Osteoblast (primary cell): ENCODE data around the gene LEFTY2. TPM values are rescaled to one million over a fixed set of nuclear protein-coding genes. Genes with fewer than 3 reads are reported as not detected.

Experiments used
- DNase-seq: peaks from one replicate; pipeline ENCODE4 v3.0.0; 2011; ENCODE audit warnings: low spot score, mixed read lengths; ENCODE audit not compliant: insufficient read length; ENCODE audit errors: missing footprints
- H2AFZ ChIP-seq: 2 replicates; pipeline ENCODE4 v1.6.0; 2011; ENCODE audit warnings: mild to moderate bottlenecking, low read length
- H3K27ac ChIP-seq: 2 replicates; pipeline ENCODE4 v1.5.1; 2011; ENCODE audit warnings: mild to moderate bottlenecking, low read depth, low read length, moderate library complexity
- H3K27me3 ChIP-seq: 2 replicates; pipeline ENCODE4 v1.6.0; 2012; ENCODE audit warnings: mild to moderate bottlenecking, control low read depth, inconsistent platforms, low read length, moderate library complexity; ENCODE audit not compliant: insufficient read depth
- H3K36me3 ChIP-seq: 2 replicates; pipeline ENCODE4 v1.5.1; 2011; ENCODE audit warnings: mild to moderate bottlenecking, low read length, control low read depth, moderate library complexity; ENCODE audit not compliant: insufficient read depth
- H3K4me1 ChIP-seq: 2 replicates; pipeline ENCODE4 v1.5.1; 2011; ENCODE audit warnings: mild to moderate bottlenecking, low read length, control low read depth, moderate library complexity; ENCODE audit not compliant: insufficient read depth
- H3K4me2 ChIP-seq: 2 replicates; pipeline ENCODE4 v1.6.0; 2011; ENCODE audit warnings: mild to moderate bottlenecking, low read length; ENCODE audit not compliant: insufficient read depth
- H3K4me3 ChIP-seq: fragments of 200-600 bp; sonication (generic); 3 replicates; pipeline ENCODE4 v1.5.1; 2012; ENCODE audit warnings: mild to moderate bottlenecking, low read length, inconsistent platforms; ENCODE audit not compliant: insufficient read depth
- H3K79me2 ChIP-seq: 2 replicates; pipeline ENCODE4 v1.6.0; 2012; ENCODE audit warnings: mild to moderate bottlenecking, low read length, control low read depth, inconsistent platforms; ENCODE audit not compliant: insufficient read depth
- H3K9me3 ChIP-seq: 2 replicates; pipeline ENCODE4 v1.5.1; 2011; ENCODE audit warnings: low read depth, low read length, control low read depth
- H4K20me1 ChIP-seq: 2 replicates; pipeline ENCODE4 v1.6.0; 2012; ENCODE audit warnings: mild to moderate bottlenecking, low read length, control low read depth; ENCODE audit not compliant: insufficient read depth
- total RNA-seq: library from RNA; depleted of rRNA; stranded (reverse); fragments of >200 nt; gene quantifications from 2 replicates; pipeline ENCODE4 v1.2.3, GENCODE V29; 2012
- TF ChIP-seq, protein P1 (sequence below): IDR thresholded peaks from 2 replicates; pipeline ENCODE4 v1.5.1; 2011; ENCODE audit warnings: mild to moderate bottlenecking, low read depth, low read length, moderate library complexity; ENCODE audit errors: extremely low read depth

Gene LEFTY2
- total RNA-seq, 1 donor, result not detected

DNA sequence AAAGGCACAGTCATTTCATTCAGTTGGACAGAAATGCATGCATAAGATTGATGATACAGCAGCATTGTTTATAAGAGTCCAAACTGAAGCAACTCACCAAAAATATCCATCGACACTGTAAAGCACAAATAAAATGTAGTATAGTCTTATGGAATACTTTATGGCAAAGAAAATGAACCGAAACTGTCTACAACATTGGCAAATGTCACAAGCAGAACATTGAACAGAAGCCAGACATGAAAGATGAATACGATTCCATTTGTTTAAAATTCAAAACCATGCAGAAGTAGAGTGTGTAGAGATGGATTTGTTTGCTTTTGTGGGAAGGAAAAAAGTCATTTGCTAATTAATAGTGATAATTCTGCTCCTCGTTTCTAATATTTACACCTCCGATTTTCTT, 44.5 kb downstream of the LEFTY2 start:
- H3K4me1 ChIP-seq, result no peaks in the 10 kb centered on the region
- TF ChIP-seq, protein P1, sequence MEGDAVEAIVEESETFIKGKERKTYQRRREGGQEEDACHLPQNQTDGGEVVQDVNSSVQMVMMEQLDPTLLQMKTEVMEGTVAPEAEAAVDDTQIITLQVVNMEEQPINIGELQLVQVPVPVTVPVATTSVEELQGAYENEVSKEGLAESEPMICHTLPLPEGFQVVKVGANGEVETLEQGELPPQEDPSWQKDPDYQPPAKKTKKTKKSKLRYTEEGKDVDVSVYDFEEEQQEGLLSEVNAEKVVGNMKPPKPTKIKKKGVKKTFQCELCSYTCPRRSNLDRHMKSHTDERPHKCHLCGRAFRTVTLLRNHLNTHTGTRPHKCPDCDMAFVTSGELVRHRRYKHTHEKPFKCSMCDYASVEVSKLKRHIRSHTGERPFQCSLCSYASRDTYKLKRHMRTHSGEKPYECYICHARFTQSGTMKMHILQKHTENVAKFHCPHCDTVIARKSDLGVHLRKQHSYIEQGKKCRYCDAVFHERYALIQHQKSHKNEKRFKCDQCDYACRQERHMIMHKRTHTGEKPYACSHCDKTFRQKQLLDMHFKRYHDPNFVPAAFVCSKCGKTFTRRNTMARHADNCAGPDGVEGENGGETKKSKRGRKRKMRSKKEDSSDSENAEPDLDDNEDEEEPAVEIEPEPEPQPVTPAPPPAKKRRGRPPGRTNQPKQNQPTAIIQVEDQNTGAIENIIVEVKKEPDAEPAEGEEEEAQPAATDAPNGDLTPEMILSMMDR, result no peak
- no peaks in the 10 kb centered on the region for H3K9me3 ChIP-seq
- H3K36me3 ChIP-seq, result no peaks in the 10 kb centered on the region
- H3K27me3 ChIP-seq, result no peaks in the 10 kb centered on the region
- no peak overlapping the region for H3K27ac ChIP-seq
- H3K79me2 ChIP-seq, result no peaks in the 10 kb centered on the region
- no peak overlapping the region for H3K4me2 ChIP-seq
- H2AFZ ChIP-seq, result no peak overlapping the region
- DNase-seq, result no peak
- no peak overlapping the region for H3K4me3 ChIP-seq
- no peaks in the 10 kb centered on the region for H4K20me1 ChIP-seq

DNA sequence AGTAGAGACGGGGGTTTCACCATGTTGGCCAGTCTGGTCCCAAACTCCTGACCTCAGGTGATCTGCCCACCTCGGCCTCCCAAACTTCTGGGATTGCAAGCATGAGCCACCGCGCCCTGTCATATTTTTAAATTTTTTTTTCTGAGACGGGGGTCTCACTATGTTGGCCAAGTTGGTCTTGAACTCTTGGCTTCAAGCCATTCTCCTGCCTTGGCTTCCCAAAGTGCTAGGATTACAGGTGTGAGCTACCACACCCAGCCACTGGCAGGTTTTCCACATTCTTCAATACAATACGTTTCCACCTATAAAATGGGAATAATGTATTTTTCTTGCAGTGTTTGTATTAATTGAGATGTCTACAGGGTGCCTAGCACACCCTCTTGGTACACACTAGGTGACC, 48.7 kb downstream of the LEFTY2 start:
- H3K27ac ChIP-seq, result no peak overlapping the region
- DNase-seq, result no peak
- H3K4me1 ChIP-seq, result peaks cover 5% of the 10 kb centered on the region
- no peaks in the 10 kb centered on the region for H3K27me3 ChIP-seq
- no peaks in the 10 kb centered on the region for H3K79me2 ChIP-seq
- H2AFZ ChIP-seq, result no peak overlapping the region
- no peak overlapping the region for H3K4me3 ChIP-seq
- H3K4me2 ChIP-seq, result no peak overlapping the region
- TF ChIP-seq, protein P1, result no peak
- no peaks in the 10 kb centered on the region for H3K9me3 ChIP-seq
- H4K20me1 ChIP-seq, result no peaks in the 10 kb centered on the region
- no peaks in the 10 kb centered on the region for H3K36me3 ChIP-seq

DNA sequence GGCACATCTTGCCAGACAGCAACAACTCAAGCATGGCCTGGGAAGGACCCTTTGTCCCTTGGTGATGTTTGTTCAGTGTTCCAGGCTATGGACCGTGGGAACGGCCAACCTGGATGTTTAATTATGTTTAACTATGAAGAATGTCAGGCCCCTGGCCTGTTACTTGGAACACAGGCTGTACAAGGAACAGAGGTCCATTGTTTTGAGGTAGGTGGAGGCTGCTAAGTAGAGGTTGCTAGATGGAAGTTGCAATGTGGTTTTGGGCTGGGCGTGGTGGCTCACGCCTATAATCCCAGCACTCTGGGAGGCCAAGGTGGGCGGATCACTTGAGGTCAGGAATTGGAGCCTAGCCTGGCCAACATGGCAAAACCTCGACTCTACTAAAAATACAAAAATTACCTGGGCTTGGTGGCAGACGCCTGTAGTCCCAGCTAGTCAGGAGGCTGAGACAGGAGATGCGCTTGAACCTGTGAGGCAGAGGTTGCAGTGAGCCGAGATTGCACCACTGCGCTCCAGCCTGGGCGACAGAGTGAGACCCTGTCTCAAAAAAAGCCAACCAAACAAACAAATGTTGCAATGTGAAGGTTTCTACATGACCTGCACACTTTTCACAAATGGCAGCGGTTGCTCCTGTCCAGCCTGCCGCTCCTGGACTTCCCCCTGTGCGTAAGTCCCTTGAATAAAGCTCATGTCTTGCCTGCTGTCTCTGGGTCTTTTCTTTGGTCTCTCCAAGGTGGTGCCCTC, 49.6 kb downstream of the LEFTY2 start:
- H3K27ac ChIP-seq, result no peak overlapping the region
- TF ChIP-seq, protein P1, result no peak
- no peaks in the 10 kb centered on the region for H4K20me1 ChIP-seq
- H3K4me1 ChIP-seq, result peaks cover 5% of the 10 kb centered on the region
- H2AFZ ChIP-seq, result no peak overlapping the region
- no peaks in the 10 kb centered on the region for H3K9me3 ChIP-seq
- no peak overlapping the region for H3K4me3 ChIP-seq
- no peaks in the 10 kb centered on the region for H3K27me3 ChIP-seq
- H3K79me2 ChIP-seq, result no peaks in the 10 kb centered on the region
- no peak overlapping the region for H3K4me2 ChIP-seq
- no peaks in the 10 kb centered on the region for H3K36me3 ChIP-seq
- DNase-seq, result peak; percentile 80

DNA sequence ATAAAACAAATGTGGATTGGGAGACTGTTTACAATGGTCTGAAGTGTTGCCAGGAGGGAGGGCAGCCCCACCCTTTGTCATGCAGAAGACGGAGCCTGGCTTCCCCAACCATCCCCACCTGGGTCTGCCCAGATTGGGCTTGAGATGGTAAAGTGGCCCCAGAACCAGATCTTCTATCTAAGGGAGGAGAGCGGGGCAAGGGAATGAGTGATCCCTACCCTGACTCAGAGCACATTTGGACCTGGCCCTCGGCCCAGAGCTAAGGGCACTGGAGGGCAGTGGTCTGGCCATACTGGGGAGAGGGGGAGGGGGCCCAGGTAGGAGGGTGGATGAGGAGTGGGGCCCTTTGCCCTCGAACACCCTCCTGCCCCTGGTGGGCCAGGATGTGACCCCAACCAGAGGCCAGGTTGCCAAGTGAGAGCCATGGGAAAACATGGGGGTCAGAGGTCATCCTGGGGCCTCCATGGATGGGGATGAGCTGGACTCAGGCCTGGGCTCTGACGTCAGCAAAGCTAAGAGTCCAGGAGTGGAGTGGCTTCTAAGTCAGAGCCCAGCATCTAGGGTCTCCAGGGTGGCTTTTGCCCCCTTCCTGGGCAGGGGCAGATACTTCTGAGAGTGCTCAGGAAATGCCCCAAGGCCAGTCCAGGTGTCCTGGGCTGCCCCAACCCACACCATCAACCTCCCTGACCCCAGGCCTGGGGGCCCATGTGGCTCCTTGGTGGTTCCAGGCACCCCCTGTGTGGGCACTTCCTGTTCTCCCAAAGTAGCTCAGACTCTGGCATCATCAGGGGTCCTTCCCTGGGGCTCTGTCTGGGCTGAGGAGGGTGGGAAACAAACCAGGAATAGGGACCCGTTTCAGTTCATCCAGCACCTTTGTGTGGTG, 50.4 kb downstream of the LEFTY2 start:
- Histone ChIP-seq H3K4me3 (no peak overlapping the region), H2AFZ (no peak overlapping the region), H3K27ac (no peak overlapping the region), H3K36me3 (no peaks in the 10 kb centered on the region), H4K20me1 (no peaks in the 10 kb centered on the region), H3K9me3 (no peaks in the 10 kb centered on the region), H3K79me2 (no peaks in the 10 kb centered on the region), H3K4me1 (peaks cover 5% of the 10 kb centered on the region), H3K4me2 (no peak overlapping the region), H3K27me3 (no peaks in the 10 kb centered on the region)
- DNase-seq, result peak; percentile 95
- TF ChIP-seq, protein P1, result no peak
